Left lung (tissue), 10 donors: Measurements from ENCODE around the gene RPS6KB2. TPM values are rescaled to one million over a fixed set of nuclear protein-coding genes. Genes with fewer than 3 reads are reported as not detected.
"Not testable (repeated sequence)": the region's sequence is repeated elsewhere in the genome, so short reads cannot be mapped to it uniquely, and the experiment has no call there.

Experiments used
- ATAC-seq: fragments of 200-7000 bp; cut with Tn5 transposase; one replicate; pipeline ENCODE4 v1.9.1; 2020; ENCODE audit warnings: moderate library complexity
- DNase-seq, 4 donors: peaks; one replicate each; pipeline ENCODE4 v3.0.0-alpha.2; 2013 to 2020
- H3K27ac ChIP-seq, 2 donors: fragments of 200-600 bp; sonication (generic) in 1 of 2; one replicate each; pipeline versions ENCODE4 v1.5.0 to v1.8.0; 2020 to 2021
- H3K27me3 ChIP-seq, 2 donors: fragments of 200-600 bp; sonication (generic) in 1 of 2; one replicate each; pipeline versions ENCODE4 v1.5.0 to v1.8.0; 2020 to 2021
- H3K36me3 ChIP-seq, 2 donors: fragments of 200-600 bp; sonication (generic) in 1 of 2; one replicate each; pipeline versions ENCODE4 v1.5.0 to v1.8.0; 2020 to 2021
- H3K4me1 ChIP-seq, 2 donors: fragments of 200-600 bp; one replicate each; pipeline ENCODE4 v1.8.0; 2021
- H3K4me3 ChIP-seq, 2 donors: fragments of 200-600 bp; sonication (generic) in 1 of 2; one replicate each; pipeline versions ENCODE4 v1.5.0 to v1.8.0; 2020 to 2021; ENCODE audit warnings: mild to moderate bottlenecking in 1 of 2
- H3K9me3 ChIP-seq, 2 donors: fragments of 200-600 bp; sonication (generic) in 1 of 2; one replicate each; pipeline versions ENCODE4 v1.5.0 to v1.8.0; 2020 to 2021
- CTCF ChIP-seq, 2 donors: fragments of 200-600 bp; sonication (generic) in 1 of 2; IDR thresholded peaks; one replicate each; pipeline versions ENCODE4 v1.5.0 to v1.8.0; 2021; ENCODE audit warnings: antibody characterized with exemption in 2 of 2
- intact Hi-C, 2 donors: fragments of 100-400 bp; cut with DNase I; formaldehyde crosslinking; loops; one replicate each; pipeline versions ENCODE4 v1.11.2 to v1.14.2; 2022
- polyA plus RNA-seq, 6 donors: library from polyadenylated mRNA; unstranded; fragments of 120-200 nt; gene quantifications; one replicate each; pipeline ENCODE4 v1.2.1, GENCODE V29; 2013; ENCODE audit not compliant: insufficient read length in 6 of 6
- total RNA-seq, 2 donors: library from RNA; stranded (reverse); fragmentation: NEBNext Ultra II Directional; extraction: Animal tissue kit (Norgen Biotek cat#: 25700); gene quantifications; one replicate each; pipeline ENCODE4 v1.2.1, GENCODE V29; 2021
- donor health status: DM: no; HTN: yes; CAD: no.
- donor health status: DM: no; HTN: no; CAD: no.

RPS6KB2 gene
- total and polyA plus RNA-seq, 8 donors = 37.7 to 47.0 (median 42.0) TPM

DNA sequence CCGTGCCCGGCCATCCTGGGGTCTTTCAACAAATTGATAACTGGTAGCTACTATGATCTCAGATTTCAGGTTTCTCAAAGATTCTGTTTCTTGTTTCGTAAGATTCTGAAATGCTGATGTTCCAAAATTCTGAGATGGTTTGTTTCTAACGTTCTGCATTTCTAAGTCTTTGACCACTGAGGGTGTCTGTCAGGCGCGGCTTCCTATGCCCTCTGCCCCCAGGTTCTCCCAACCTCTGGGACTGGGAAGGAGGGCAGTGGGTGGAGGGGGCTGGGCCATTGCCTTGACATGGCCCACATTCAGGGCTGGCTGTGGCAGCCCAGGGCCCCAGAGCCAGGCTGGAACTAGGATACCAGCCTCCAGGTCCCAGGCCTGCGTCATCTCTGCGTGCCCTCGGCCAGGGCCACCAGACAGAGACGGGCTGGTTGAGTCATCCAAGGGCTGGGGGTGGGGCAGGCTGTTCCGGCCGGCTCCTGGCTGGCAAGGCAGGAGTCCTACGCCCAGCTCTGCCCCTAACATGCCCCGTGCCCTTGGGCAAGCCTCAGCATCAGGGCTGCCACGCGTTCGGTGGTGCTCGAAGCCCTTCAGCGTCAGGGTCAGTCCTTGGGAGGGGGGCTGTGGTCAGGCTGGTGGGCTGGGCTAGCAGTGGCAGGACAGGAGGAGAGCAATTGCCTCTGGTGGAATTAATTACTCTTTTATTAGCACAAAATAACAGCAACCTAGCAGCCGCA is 35.6 kb downstream of the RPS6KB2 start:
- no peaks in the 10 kb centered on the region for H3K36me3 ChIP-seq
- H3K27me3 ChIP-seq = no peaks in the 10 kb centered on the region
- peak overlapping the region; percentile 84 to 87 for H3K27ac ChIP-seq
- peak overlapping the region; percentile 46 to 66 for H3K4me3 ChIP-seq
- intact Hi-C loops = no loop called here
- DNase-seq = peak in 2 of 4 donors; percentile 84 to 91
- H3K9me3 ChIP-seq = no peaks in the 10 kb centered on the region
- peak; percentile 45 for ATAC-seq
- no peak for TF ChIP-seq CTCF (IDR thresholded peaks at IDR 0.05)
- H3K4me1 ChIP-seq = peaks cover 10 to 44% of the 10 kb centered on the region in 2 donors

DNA sequence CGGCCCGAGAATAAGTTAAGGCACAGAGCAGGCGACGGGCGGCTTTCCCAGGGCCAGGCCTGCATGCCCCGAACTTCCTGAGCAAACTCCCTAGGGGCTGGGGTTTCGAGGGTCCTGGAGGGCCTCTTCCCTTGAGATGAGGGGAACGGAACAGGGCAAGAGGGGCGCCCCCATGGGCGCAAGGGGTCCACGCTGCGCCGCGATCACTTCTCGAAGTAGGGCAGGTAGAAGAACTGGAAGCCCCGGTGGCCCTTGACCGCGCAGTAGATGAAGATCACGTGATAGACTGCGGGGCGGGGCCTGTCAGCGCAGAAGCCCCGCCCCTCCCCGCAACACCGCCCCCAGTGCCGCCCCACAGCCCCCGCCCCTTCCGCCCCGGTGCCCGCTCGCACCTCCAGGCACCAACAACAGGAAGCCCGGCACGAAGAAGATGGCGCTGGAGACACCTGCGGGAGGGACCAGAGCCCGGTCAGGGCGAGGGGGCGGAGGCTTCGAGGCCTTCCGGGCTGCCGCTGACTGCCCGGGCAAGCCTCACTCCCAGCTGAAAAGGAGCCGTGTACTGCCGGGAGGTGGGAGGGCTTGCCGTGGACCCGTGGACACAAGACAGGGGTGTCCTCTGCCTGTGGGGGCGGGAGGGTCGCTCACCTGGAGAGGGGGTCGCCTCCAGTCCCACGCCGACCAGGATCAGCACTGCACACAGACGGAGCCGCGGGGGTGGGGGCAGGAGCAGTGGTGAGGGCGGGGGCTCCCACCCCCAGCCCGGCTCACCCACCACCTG is 36.3 kb downstream of the RPS6KB2 start:
- no peaks in the 10 kb centered on the region for H3K36me3 ChIP-seq
- peak overlapping the region; percentile 46 to 66 for H3K4me3 ChIP-seq
- H3K9me3 ChIP-seq = no peaks in the 10 kb centered on the region
- peaks cover 11 to 47% of the 10 kb centered on the region in 2 donors for H3K4me1 ChIP-seq
- H3K27ac ChIP-seq = peak overlapping the region; percentile 84 to 87
- DNase-seq = peak in 3 of 4 donors; percentile 80 to 97 (median 93)
- intact Hi-C loops = no loop called here
- no peaks in the 10 kb centered on the region for H3K27me3 ChIP-seq
- peak; percentile 82 for ATAC-seq
- TF ChIP-seq CTCF (IDR thresholded peaks at IDR 0.05) = no peak

DNA sequence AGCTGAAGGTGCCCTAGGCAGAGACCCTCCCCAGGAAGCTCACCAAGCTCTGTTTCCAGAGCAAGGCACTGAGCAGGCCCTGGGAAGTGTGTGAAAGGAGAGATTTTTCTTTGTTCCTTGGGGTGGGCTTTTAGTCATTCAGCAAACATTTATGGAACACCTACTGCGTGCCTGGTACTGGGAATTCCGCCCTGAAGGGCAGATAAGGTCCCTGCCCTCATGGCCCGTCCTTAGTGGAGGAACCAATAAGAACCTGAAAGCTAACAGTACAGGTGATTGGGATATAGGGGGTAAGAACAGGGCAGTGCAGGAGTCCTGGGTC is 36.9 kb downstream of the RPS6KB2 start:
- no peak for DNase-seq
- H3K27ac ChIP-seq = peak overlapping the region; percentile 84 to 87
- H3K27me3 ChIP-seq = no peaks in the 10 kb centered on the region
- no peak for TF ChIP-seq CTCF (IDR thresholded peaks at IDR 0.05)
- H3K9me3 ChIP-seq = no peaks in the 10 kb centered on the region
- intact Hi-C loops = no loop called here
- H3K4me3 ChIP-seq = peak overlapping the region; percentile 46 to 66
- no peak for ATAC-seq
- H3K36me3 ChIP-seq = no peaks in the 10 kb centered on the region
- H3K4me1 ChIP-seq = peaks cover 13 to 50% of the 10 kb centered on the region in 2 donors

GRCh38 chr11:67465530-67465929 is 37.2 kb downstream of the RPS6KB2 start:
- intact Hi-C loops, H3K36me3 ChIP-seq, DNase-seq, ATAC-seq, H3K27me3 ChIP-seq, H3K9me3 ChIP-seq: not testable (repeated sequence)
- peak overlapping the region in 1 of 2 donors; percentile 84 for H3K27ac ChIP-seq
- peak overlapping the region; percentile 46 to 66 for H3K4me3 ChIP-seq
- peaks cover 13 to 50% of the 10 kb centered on the region in 2 donors for H3K4me1 ChIP-seq

GRCh38 chr11:67466367-67466766 is 38.1 kb downstream of the RPS6KB2 start:
- intact Hi-C loops = no loop called here
- DNase-seq (no peak), ATAC-seq (no peak)
- H3K27me3 ChIP-seq = no peaks in the 10 kb centered on the region
- H3K4me3 ChIP-seq = no peak overlapping the region
- TF ChIP-seq CTCF (IDR thresholded peaks at IDR 0.05) = no peak
- no peaks in the 10 kb centered on the region for H3K36me3 ChIP-seq
- no peaks in the 10 kb centered on the region for H3K9me3 ChIP-seq
- peaks cover 13 to 50% of the 10 kb centered on the region in 2 donors for H3K4me1 ChIP-seq
- peak overlapping the region in 1 of 2 donors; percentile 88 for H3K27ac ChIP-seq
